Frontal cortex (tissue), 4 donors: ENCODE measurements around the gene AR. TPM values are rescaled to one million over a fixed set of nuclear protein-coding genes. Genes with fewer than 3 reads are reported as not detected.

Experiments
- DNase-seq, 2 donors: peaks; one replicate each; pipeline ENCODE4 v3.0.0; 2012; ENCODE audit warnings: low spot score in 2 of 2
- FAIRE-seq: peaks from 2 replicates; lab custom pipeline; 2012; peaks lifted over from hg19 to GRCh38; lab: Jason Lieb, UNC
- total RNA-seq: library from RNA; depleted of rRNA; stranded (reverse); fragments of >200 nt; gene quantifications from one replicate; pipeline ENCODE4 v1.2.3, GENCODE V29; 2014
- donor health status: control.
- donor health status: control.
- donor health status: control.

AR gene
- total RNA-seq = 0.41 TPM

GRCh38 chrX:67543818-67544217, at the start of gene AR:
Gene AR, plus strand, starts transcription at chrX:67544021. Its CDS starts 1,126 bp downstream, at chrX:67545147.
- FAIRE-seq = no peak
- DNase-seq = peak in 1 of 2 donors; percentile 7

DNA sequence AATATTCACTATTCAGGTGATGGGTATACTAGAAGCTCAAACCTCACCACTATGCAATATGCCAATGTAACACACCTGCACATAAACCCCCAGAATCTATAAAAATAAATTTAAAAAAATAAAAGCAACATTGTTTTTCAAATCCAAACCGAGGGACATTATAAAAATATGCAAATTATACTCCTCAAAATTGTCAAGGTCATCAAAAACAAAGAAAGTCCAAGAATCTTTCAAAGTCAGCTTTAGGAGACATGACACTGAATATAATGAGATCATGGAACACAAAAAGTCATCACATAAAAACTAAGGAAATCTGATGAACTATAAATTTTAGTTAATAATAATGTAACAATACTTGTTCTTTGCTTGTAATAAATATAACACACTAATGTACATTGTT, 43.2 kb upstream of the AR start:
- FAIRE-seq (no peak), DNase-seq (no peak)

DNA sequence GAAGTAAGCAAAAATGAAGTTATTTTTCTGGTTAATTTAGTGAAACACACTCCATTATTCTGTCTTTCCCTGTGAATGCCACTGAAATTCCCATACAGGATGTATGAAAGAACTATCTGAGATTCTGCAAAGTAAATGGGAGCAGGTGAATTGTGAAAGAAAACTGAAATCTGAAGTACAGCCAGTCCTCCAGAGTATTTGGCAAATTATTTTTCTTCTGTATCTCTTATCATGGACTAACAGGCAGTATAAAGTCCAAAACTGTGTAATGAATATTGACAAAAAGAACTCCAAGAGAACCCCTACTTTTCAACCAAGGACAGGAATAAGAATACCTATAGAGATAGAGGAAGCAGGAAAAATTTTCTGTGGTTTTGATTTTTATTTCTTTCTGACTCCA, 40.8 kb upstream of the AR start:
- FAIRE-seq = no peak
- DNase-seq = no peak

- no peak for FAIRE-seq
- DNase-seq = no peak
Measured at GRCh38 chrX:67503453-67503852, 40.4 kb upstream of the AR start.

DNA sequence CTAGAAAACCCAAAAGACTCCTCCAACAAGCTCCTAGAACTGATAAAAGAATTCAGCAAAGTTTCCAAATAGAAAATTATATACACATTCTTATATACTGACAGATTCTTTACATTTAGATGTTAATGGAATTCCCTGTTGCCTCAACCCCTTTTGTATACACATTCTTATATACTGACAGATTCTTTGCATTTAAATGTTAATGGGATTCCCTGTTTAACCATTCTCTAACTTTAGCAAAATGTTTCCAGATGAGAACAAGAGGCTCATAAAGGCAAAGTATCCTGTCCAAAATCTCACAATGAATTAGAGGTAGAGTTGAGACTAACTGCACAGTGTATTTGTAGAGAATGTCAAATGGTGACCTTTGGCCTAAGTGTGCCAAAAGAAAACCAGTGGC, 23.1 kb upstream of the AR start:
- no peak for DNase-seq
- no peak for FAIRE-seq

GRCh38 chrX:67523002-67523681, 20.7 kb upstream of the AR start:
- FAIRE-seq = no peak
- DNase-seq = no peak

DNA sequence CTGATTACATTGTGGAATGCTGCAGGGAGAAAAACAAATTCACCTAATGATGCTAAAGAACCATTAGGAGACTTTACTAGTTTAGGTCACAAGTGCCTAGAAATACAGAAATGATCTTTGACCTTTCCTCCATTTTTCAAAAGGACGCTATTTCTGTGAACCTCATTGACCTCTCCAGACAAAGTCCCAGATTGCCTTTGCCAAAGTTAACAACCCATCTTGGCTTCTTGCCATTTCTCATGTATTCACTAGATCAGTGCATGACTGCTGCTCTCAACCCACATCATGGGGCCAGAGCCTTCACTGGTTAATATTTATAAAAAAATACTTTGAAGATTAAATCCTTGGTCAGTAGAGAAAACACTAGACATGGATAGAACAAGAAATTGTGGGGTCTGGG, 19.9 kb upstream of the AR start:
- FAIRE-seq = no peak

DNA sequence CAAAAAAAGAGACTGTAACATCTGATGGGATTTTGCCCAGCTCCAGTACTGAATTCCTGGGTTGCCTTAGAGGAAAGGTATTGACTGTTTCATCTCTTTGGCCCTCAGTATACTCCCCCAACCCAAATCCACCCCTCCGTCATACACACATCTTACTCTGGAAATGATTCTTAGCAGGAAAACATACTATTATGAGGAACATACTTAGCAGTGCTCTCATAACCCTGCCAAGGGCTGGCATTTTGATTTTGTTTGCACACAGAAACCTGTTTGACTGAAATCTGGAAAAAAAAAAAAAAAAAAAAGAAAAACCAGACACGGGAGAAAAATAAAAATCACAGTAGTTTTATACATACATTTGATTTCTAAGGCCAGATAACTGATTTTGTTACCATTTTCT, 19.4 kb upstream of the AR start:
- no peak for FAIRE-seq
- no peak for DNase-seq

More for the DNA sequence above, 19.9 kb upstream of the AR start:
- no peak for DNase-seq

DNA sequence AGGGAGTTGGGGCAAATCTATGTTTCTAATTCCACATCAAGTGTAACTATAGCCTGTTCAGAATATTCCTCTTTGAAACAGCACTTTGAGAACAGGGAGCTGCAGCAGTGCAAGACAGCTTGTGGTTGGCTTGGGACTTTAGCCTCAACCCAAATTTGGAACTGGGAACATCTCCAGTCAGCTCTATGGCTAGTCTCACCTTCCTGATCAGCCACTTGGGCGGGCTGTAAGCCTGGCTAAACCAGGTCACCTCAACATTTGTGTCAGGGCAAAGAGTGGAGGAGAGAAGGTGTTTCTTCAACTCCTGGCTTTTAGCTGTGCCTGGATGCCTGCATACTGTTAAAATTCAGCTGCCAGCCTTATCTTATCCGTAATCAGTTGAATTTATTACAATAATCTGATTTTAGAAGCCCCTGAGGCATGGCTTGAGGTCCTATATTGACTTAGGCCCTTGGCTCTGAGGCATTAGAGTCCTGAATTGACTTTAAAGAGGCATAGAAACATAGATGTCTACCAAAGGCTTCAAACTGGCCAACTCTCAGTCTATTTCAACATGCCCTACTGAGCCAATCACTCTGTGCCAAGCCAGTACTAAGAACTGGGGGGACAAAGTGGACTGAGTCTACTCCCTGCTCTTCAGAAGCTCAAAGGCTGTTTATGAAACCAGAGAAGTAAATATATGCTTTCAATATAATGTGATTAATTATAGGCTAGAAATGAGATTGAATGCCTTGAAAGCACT, 18.7 kb upstream of the AR start:
- DNase-seq = no peak
- FAIRE-seq = no peak

- FAIRE-seq (no peak), DNase-seq (no peak)
Measured at GRCh38 chrX:67536564-67536963, 7.3 kb upstream of the AR start.

- FAIRE-seq = no peak
- no peak for DNase-seq
Measured at GRCh38 chrX:67538383-67538782, 5.4 kb upstream of the AR start.

DNA sequence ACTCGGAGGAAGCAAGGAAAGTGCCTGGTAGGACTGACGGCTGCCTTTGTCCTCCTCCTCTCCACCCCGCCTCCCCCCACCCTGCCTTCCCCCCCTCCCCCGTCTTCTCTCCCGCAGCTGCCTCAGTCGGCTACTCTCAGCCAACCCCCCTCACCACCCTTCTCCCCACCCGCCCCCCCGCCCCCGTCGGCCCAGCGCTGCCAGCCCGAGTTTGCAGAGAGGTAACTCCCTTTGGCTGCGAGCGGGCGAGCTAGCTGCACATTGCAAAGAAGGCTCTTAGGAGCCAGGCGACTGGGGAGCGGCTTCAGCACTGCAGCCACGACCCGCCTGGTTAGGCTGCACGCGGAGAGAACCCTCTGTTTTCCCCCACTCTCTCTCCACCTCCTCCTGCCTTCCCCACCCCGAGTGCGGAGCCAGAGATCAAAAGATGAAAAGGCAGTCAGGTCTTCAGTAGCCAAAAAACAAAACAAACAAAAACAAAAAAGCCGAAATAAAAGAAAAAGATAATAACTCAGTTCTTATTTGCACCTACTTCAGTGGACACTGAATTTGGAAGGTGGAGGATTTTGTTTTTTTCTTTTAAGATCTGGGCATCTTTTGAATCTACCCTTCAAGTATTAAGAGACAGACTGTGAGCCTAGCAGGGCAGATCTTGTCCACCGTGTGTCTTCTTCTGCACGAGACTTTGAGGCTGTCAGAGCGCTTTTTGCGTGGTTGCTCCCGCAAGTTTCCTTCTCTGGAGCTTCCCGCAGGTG, 637 bp downstream of the AR start:
- DNase-seq = peak in 1 of 2 donors; percentile 4
- no peak for FAIRE-seq

DNA sequence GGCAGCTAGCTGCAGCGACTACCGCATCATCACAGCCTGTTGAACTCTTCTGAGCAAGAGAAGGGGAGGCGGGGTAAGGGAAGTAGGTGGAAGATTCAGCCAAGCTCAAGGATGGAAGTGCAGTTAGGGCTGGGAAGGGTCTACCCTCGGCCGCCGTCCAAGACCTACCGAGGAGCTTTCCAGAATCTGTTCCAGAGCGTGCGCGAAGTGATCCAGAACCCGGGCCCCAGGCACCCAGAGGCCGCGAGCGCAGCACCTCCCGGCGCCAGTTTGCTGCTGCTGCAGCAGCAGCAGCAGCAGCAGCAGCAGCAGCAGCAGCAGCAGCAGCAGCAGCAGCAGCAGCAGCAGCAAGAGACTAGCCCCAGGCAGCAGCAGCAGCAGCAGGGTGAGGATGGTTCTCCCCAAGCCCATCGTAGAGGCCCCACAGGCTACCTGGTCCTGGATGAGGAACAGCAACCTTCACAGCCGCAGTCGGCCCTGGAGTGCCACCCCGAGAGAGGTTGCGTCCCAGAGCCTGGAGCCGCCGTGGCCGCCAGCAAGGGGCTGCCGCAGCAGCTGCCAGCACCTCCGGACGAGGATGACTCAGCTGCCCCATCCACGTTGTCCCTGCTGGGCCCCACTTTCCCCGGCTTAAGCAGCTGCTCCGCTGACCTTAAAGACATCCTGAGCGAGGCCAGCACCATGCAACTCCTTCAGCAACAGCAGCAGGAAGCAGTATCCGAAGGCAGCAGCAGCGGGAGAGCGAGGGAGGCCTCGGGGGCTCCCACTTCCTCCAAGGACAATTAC, 1.4 kb downstream of the AR start:
- no peak for FAIRE-seq

GRCh38 chrX:67545893-67546495, 2.2 kb downstream of the AR start:
- DNase-seq (peak in 1 of 2 donors; percentile 24), FAIRE-seq (no peak)

More for the DNA sequence above, 1.4 kb downstream of the AR start:
- DNase-seq = peak in 1 of 2 donors; percentile 5

- FAIRE-seq (no peak), DNase-seq (peak in 1 of 2 donors; percentile 3)
Measured at GRCh38 chrX:67546496-67547423, 2.9 kb downstream of the AR start.

DNA sequence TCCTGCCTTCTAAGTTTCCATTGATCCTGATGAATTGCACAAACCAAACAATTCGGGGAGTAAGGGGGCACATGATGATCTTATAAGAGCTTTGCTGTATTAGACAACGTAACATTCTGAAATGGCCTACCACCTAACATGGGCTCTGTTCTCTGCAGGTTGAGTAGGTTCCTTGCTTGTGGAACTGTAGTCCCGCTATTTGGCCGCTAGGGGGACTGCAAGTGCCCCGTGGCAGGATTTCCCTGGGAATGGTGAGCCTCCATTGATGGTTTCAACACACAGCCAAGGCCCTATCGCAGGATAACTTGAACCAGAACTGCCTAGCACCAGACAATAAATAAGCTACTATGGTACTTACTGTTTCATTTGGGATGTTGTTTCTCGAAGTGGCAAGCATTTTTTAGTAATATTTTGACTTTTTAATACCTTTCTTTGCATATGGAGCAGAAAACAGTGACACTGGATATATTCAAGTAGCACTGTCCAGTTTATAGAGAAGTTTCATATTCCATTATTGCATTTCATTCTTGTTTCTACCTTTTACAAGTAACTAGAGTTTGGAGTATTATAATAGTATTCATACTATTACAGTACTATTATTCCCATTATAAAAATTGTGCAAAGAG, 11.9 kb downstream of the AR start:
- no peak for DNase-seq
- no peak for FAIRE-seq

DNA sequence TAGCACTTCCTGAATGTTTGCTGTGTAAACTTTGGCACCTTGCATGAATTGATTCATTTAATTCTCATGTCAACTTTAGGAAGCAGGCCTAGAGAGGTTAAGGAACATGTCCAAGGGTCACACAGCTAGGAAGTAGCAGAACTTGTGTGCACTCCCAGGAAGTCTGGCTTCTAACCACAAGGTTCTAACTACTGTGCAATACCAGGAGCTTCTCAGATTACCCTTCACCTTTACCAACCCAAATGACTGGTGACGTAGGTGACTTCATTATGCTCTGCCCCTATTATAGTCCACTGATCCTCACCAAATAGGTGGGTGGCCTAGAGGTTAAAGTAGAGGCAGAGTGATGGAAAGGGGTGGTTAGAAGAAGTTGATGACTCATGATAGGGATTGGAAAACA, 14.4 kb downstream of the AR start:
- FAIRE-seq (no peak), DNase-seq (no peak)
